GM19043 (cell line): Measurements from ENCODE around the gene GPR65.
A peak's percentile ranks its signal among the peaks of the same experiment; 100 is the strongest.
"Not testable (repeated sequence)": the region's sequence is repeated elsewhere in the genome, so short reads cannot be mapped to it uniquely, and the experiment has no call there.

Source experiments
- ATAC-seq: cut with Tn5 transposase; IDR thresholded peaks from one replicate; pipeline ENCODE4 v1.9.1; 2021; ENCODE audit warnings: low read depth; ENCODE audit not compliant: unreplicated experiment

The GPR65 gene

GRCh38 chr14:88002421-88003075, 2.4 kb upstream of the GPR65 start:
- ATAC-seq, result peak; percentile 23

GRCh38 chr14:88003425-88003824, 1.5 kb upstream of the GPR65 start:
- ATAC-seq, result no peak

- no peak for ATAC-seq
Observed at GRCh38 chr14:88004506-88005036, 364 bp upstream of the GPR65 start.

- peak; percentile 87 for ATAC-seq
Observed at GRCh38 chr14:88005978-88006851, 1.3 kb downstream of the GPR65 start.

GRCh38 chr14:88007608-88008007, 2.7 kb downstream of the GPR65 start:
- no peak for ATAC-seq

GRCh38 chr14:88008039-88008742, 3.3 kb downstream of the GPR65 start:
- ATAC-seq, result no peak

GRCh38 chr14:88009486-88009885, 4.6 kb downstream of the GPR65 start:
- no peak for ATAC-seq

GRCh38 chr14:88010331-88010730, 5.4 kb downstream of the GPR65 start:
- no peak for ATAC-seq

GRCh38 chr14:88012495-88012894, 7.6 kb downstream of the GPR65 start:
- no peak for ATAC-seq

GRCh38 chr14:88013750-88014349, 8.9 kb downstream of the GPR65 start:
- peak; percentile 83 for ATAC-seq

GRCh38 chr14:88016768-88017167, 11.8 kb downstream of the GPR65 start:
- no peak for ATAC-seq

GRCh38 chr14:88017535-88017934, 12.6 kb downstream of the GPR65 start:
- no peak for ATAC-seq

- no peak for ATAC-seq
Observed at GRCh38 chr14:88023658-88024187, 18.8 kb downstream of the GPR65 start.

- ATAC-seq, result not testable (repeated sequence)
Observed at GRCh38 chr14:88024252-88025086, 19.5 kb downstream of the GPR65 start.

- no peak for ATAC-seq
Observed at GRCh38 chr14:88025313-88025712, 20.4 kb downstream of the GPR65 start.

GRCh38 chr14:88026890-88027289, 22.0 kb downstream of the GPR65 start:
- no peak for ATAC-seq

GRCh38 chr14:88029500-88029899, 24.6 kb downstream of the GPR65 start:
- no peak for ATAC-seq

- ATAC-seq, result no peak
Observed at GRCh38 chr14:88030079-88030478, 25.1 kb downstream of the GPR65 start.

GRCh38 chr14:88030892-88031291, 26.0 kb downstream of the GPR65 start:
- ATAC-seq, result no peak

- ATAC-seq, result no peak
Observed at GRCh38 chr14:88032373-88032772, 27.4 kb downstream of the GPR65 start.
